ENCODE measurements around the gene TUT4.

Gene TUT4

GRCh38 chr1:52432807-52433206, 120.1 kb downstream of the TUT4 start:
- TF ChIP-seq CTCF (IDR thresholded peaks at IDR 0.05; ENCODE audit: low read depth, low read length): no peak
- H3K4me3 ChIP-seq (ENCODE audit: low read depth, low read length): no peak overlapping the region

GRCh38 chr1:52427152-52427551, 125.7 kb downstream of the TUT4 start:
- no peak overlapping the region for H3K4me3 ChIP-seq (ENCODE audit: low read depth, low read length)
- no peak for TF ChIP-seq CTCF (IDR thresholded peaks at IDR 0.05; ENCODE audit: low read depth, low read length)

DNA sequence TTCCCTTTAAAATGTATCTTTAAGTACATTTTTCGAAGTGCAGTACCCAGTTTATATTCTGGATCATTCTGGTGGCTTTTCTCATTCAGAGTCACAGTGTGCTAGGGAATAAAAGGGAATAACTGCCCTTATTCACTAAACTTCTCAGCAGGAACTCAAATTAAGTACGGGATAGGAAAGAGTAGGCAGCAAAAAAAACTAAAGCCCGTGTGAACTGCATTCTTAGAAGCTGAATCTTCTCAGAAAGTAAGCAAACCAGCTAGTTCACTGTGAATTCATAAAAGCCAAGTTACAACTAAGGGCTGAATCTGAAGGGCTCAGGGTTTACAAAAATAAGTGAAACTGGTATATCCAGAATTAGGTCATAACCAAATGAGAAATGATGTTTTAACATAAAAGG, 126.5 kb downstream of the TUT4 start:
- H3K4me3 ChIP-seq (ENCODE audit: low read depth, low read length): no peak overlapping the region

DNA sequence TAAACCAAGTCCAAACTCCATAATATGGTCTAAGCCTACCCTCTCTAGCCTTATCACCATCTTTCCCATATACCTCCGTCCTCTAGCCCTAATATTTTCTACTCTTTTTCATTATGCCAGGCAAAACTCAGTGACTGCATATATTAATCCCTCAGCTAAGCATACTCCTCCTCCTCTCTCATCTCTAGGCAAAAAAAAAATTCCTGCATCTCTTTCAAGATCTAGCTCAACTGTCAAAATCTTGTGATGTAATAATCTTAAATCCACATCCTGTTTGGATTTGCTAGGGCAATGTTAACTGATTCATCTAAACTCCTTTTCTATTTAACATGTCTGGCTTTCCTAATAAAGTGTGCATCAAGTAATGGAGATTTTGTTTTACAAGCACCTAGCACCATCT, 128.1 kb downstream of the TUT4 start:
- H3K4me3 ChIP-seq (ENCODE audit: low read depth, low read length): no peak overlapping the region
- TF ChIP-seq CTCF (IDR thresholded peaks at IDR 0.05; ENCODE audit: low read depth, low read length): no peak

More for the DNA sequence above, 126.5 kb downstream of the TUT4 start:
- no peak for TF ChIP-seq CTCF (IDR thresholded peaks at IDR 0.05; ENCODE audit: low read depth, low read length)

DNA sequence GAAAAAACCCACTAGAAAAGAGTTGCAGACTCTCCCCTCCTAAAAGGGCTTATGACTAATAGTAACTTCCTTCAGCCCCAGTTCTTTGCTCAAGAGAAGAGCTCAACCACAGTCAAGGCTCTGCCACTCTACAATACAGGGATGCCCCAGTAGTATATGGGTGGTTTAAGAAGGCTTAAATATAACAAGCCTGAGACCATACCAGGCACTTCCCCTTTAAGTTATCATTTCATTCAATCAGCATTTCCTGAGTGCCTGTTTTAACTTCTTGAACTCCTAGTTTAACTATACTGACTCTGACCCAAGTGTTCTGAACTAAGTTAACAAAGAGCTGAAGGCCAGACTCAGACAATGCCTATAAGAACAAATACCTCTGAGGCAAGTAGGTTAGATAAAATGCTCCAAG, 128.7 kb downstream of the TUT4 start:
- no peak for TF ChIP-seq CTCF (IDR thresholded peaks at IDR 0.05; ENCODE audit: low read depth, low read length)
- H3K4me3 ChIP-seq (ENCODE audit: low read depth, low read length): no peak overlapping the region

- no peak overlapping the region for H3K4me3 ChIP-seq (ENCODE audit: low read depth, low read length)
- no peak for TF ChIP-seq CTCF (IDR thresholded peaks at IDR 0.05; ENCODE audit: low read depth, low read length)
Observed at GRCh38 chr1:52423771-52424170, 129.1 kb downstream of the TUT4 start.

- no peak for TF ChIP-seq CTCF (IDR thresholded peaks at IDR 0.05; ENCODE audit: low read depth, low read length)
- no peak overlapping the region for H3K4me3 ChIP-seq (ENCODE audit: low read depth, low read length)
Observed at GRCh38 chr1:52423055-52423454, 129.8 kb downstream of the TUT4 start.

Data from WI38 (cell line).